Frontal cortex (tissue), 4 donors: ENCODE results near the gene SSTR1. TPM values are rescaled to one million over a fixed set of nuclear protein-coding genes. Genes with fewer than 3 reads are reported as not detected.

Experiments
- DNase-seq, 2 donors: peaks; one replicate each; pipeline ENCODE4 v3.0.0; 2012; ENCODE audit warnings: low spot score in 2 of 2
- FAIRE-seq: peaks from 2 replicates; lab custom pipeline; 2012; peaks lifted over from hg19 to GRCh38; lab: Jason Lieb, UNC
- total RNA-seq: library from RNA; depleted of rRNA; stranded (reverse); fragments of >200 nt; gene quantifications from one replicate; pipeline ENCODE4 v1.2.3, GENCODE V29; 2014
- donor health status: control.
- donor health status: control.
- donor health status: control.

Gene SSTR1
- total RNA-seq, 1 donor from 2014 or later: 8.2 TPM

DNA sequence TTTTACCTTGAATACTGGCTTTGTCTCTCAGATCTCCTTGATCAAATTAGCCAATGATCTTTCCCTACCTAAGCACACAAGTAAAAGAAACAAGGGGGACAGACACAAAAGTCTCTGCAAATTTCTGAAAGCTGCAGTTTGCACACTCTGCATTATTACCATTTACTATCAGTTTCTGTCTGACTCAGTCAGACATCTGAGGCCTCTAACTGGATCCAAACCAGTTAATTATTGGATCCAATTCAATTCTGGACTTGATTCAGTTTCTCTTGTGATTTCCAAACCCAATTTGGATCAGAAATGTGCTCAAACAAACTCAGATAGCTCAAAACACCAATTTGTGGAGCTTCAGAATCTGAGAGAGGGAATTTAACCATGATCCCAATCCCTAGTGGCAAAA is 16.6 kb downstream of the SSTR1 start:
- DNase-seq (no peak), FAIRE-seq (no peak)

DNA sequence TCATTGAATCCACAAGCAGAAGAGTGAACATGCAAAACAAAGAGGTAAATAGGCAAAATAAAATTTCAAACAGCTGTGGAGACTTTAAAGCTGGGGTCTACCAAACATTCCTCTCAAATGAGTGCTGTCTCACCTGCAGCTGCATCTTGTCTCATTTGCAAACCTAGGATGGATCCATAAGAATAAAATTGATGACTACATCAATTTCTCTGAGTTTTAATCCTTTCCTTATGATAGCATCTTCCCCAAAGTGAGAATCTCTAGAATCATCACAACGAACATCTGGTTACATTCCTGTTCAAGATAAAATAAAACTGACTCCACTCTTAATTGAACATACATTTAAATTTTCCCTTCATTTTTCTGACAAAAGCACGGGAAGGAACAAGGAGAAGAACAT is 18.2 kb downstream of the SSTR1 start:
- DNase-seq (no peak), FAIRE-seq (no peak)

DNA sequence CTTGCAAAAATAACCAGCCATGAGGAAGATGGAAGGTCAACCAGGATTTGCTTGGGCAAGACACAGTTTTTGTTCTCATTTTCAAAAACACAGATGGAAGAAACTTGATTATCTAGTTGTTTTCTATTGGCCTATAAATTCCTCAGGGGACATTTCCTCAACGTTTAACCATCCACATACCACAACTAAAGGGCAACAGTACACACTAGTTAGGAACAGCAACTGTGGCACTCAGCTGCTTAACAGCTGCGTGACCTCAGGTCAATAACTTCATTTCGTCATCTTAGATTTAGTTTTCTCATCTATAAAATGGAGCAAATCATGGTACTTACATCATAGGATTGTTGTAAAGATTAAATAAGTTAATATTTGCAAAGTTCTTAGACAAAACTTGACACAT is 18.7 kb downstream of the SSTR1 start:
- DNase-seq (no peak), FAIRE-seq (no peak)

DNA sequence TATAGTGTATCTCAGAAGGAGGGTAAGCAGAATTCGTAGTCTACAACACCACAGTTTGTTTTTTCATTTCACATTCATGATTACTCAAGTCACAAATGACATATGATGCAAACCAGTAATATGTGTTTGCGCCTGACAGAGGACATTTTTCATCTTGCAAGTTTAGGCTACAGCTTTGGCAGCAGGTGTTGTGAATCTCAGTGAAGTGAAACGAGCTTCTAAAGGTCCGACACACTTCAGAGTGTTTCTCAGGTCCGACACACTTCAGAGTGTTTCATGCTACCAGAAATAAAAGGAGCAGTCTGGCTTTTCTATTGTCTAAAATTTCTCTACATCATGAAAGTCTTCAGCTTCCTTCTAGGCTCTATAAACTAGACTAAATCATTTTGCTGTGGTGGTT is 25.5 kb downstream of the SSTR1 start:
- DNase-seq (no peak), FAIRE-seq (no peak)

DNA sequence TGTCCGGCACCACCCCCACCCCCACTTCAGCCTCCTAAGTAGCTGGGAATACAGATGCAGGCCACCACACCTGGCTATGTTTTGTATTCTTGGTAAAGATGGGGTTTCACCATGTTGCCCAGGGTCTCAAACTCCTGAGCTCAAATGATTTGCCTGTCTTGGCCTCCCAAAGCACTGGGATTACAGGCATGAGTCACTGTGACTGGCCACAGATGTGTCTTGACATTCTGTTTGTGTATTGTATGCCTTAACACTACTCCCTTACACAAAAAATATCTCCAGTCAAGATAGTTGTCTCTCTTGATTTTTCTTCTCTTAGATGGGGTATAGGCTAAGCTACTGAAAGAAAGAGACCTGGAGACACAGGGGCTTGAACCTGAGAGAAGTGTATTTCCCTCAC is 30.6 kb downstream of the SSTR1 start:
- no peak for FAIRE-seq
- DNase-seq: no peak

DNA sequence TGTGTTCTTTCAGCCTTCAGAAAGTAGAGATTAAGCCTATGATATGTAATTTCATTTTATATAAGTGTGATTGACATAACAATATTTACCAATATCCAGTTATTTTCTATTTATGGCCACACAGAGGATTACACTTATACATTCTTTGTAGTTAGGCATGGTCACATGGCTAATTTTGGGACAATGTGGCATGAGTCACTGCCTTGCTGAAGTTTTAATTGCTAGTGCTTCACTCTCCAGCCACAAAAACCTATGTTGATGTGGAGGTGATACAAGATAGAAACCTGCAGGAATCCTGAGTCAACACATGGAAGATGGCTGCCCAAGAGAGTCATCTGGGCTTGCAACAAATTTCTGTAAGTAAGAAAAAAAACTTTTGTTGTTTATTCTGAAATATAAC is 31.2 kb downstream of the SSTR1 start:
- no peak for DNase-seq
- FAIRE-seq: no peak

DNA sequence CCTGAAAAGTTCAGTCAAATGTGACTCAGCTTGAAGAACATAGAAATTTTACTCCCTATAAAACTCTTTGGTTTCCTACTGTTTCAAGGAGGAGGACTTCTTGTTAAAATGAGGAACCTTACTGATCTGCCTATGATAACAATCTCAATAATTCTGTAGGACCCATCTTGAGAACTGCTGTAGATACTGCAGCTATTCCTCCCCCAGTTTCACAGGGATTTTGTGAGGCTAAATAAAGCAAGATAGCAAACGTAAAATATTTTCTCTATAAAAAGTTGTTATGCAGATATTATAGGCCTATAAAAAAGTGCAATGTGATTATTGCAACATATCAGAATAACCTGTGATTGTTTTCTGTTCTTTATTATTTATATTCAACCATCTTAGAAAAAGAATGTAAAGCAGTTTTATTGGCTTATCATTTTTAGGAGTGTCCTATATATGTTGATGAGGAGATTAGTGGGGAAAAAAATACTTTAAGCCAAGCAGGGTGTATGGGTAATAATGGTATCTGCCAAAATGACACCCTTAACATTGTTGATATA is 36.1 kb downstream of the SSTR1 start:
- no peak for DNase-seq
- no peak for FAIRE-seq

DNA sequence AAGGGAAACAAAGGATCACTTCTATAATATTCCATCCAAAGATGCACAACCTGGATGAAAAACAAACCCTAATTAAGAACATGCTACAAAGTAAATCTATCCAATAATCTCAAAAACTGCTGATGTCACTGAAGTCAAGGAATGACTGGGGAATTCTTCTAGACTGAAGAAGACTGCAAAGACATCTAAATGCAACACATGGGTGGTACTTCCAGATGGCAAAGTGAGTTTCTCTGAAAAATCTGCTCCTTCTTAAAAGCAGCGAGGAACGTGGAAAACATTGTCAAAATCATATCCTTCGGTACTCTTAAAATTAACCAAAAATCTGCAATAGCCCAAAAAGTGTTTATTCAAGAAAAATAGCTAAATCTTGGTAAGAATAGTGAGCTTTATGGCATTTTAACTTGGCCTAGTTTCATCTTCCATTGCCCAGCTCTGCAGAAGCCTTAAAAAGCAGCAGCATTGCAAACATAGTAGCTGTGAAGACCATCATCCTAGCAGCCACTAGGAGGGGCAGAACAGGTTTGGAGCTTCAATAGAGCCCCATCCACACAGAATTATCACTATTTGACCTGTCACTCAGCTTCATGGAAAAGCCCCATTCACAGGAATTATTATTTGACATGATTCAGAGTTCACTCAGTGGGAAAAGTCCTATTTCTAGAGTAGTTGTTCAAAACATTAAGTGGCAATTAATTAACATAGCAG is 40.8 kb downstream of the SSTR1 start:
- DNase-seq (no peak), FAIRE-seq (no peak)

DNA sequence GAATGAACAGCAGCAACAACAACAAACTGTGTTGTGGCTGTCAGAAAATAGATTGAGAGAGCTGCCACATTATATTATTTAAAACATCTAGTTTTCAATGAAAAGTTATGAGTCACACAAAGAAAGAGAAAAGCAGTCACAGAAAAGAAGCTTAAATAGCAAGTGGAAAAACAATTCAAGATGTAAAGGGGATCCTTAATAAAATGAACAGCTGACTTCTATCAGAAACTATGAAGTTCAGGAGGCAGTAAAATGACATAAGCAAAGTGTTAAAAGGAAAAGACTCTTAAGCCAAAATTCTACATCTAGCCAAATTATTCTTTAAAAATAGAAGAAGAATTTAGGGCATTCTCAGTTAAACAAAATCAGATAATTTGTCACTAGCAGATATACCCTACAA is 42.6 kb downstream of the SSTR1 start:
- FAIRE-seq: no peak
- no peak for DNase-seq

DNA sequence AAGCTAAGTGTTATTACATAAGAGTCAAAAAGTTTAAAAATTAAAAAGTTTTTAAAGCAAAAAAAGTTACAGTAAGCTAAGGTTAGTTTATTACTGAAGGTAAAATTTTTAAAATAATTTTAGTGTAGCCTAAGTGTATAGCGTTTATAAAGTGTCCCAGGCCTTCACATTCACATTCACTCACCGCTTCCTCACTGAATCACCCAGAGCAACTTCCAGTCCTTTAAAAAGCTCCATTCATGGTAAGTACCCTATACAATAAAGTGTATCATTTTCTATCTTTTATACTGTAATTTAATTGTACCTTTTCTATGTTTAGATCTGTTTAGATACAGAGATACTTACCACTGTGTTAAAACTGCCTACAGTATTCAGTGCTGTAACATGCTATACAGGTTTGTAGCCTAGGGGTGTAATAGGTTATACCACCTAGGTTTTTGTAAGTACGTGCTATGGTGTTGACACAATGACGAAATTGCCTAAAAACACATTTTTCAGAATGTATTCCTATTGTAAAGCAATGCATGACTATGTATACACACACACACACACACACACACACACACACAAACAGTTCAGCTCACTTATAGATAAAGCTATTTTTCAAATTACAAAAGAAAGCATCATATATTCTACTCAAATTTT is 44.5 kb downstream of the SSTR1 start:
- DNase-seq: no peak
- no peak for FAIRE-seq

DNA sequence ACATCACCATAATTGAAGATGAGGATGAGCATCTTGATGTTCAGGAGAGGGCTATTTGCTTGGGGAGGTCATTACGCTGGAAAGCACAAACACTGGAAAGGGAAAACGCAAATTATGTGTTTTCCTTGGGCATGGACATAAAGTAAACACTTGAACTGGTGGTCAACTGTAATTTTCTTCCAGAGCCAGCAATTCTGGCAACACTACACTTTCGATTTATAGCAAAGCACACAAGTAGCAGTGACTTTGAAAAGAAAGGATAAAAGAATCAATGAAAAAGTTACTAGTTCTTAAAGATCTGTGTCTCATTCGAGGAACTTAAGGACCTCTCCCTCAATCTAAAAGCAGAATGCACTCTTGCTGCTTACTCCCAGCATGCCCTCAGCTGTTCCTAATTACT is 46.0 kb downstream of the SSTR1 start:
- no peak for FAIRE-seq
- no peak for DNase-seq

DNA sequence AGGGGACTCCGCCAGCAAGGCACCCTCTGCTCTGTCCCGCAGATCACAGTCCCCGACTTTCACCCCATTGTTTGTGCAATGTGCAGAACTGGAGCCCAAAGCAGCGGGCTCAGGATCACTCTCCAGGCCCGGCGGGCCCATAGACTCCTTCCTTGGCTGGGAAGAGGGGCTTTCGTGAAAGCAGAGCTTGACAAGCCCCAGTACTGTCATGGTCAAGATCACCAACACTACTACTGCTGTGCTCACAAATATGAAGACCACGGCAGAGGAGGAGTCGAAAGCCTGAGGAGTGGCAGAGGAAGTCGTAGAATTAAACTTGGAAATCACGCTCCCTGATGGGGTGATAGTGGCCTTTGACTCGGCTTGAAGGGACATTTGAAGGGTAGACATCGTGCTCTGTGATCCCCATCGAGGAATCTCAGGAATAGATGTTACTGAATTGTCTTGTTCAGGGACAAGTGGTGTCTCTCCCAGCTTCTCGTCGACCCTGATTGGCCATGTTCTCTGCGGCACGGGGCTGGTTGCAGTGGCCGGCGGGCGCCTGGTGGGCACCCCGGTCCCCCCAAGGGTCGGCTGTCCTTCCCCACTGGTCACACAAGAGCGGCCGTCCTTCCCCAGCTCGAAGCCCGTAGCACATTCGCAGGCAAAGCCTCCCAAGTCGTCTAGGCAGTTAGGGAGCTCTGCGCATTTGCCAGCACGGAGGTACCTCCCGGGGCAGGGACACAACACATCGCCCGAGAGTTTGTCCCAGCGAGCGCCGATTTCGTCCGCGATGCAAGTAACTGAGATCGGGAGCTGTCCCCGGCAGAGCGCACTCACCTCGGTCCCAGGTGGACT is 47.1 kb downstream of the SSTR1 start:
- FAIRE-seq (no peak), DNase-seq (peak in 1 of 2 donors; percentile 11)

DNA sequence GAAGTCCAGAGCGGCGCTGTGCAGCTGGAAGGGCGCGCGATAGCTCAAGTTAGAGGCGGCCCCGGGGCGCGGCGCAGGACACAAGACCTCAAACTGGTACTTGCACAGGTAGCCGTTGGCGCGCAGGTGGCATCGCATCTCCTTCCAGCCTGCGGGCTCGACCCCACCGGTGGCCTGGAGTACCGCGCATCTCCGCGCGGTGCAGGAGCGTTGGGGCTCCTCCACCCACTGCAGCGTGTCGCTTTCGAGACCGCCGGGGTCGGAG is 47.6 kb downstream of the SSTR1 start:
- no peak for FAIRE-seq
- DNase-seq: no peak

DNA sequence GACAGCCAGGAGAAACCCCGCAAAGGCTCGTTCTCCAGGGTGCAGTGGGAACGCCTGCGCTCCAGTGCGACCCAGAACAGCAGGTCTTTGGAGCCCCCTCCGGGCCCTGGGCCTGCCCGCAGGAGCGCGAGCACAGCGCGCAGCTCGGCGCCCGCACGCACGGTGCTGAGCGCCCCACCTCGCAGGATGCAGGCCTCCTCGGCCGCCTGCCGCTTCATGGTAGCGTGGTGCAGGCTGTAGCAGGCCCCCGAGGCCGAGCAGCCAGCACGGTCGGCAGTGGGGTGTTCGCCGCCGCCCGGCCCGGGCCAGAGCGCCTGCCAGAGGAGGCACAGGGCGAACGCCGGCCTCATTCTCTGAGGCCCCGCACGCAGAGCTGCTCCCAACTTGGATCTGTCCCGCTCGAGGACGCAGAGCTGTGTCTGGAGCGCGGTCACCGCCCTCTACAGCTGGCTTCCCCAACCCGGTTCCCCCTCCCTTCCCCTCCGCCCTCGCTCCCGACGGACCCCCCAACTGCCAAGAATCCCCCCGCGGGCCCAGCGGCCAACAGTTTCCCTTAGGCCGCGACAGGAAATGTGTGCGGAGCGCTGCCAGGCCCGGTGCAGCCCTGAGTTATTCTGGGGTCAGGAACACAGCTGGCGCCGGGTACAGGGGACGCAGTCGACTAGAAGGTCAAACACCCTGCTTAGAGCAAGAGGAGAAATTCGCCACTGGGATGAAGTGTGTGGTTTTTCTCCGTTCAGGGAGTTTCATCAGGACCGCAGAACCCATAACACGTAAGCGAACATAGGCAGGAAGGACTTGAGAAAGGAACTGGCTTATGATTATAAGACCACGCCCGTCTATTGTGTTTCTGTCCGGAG is 48.2 kb downstream of the SSTR1 start, which contains the start of gene CLEC14A:
Gene CLEC14A (minus strand): TSS at position 421 of the 860 bp plus-strand sequence. CDS start 71 bp downstream, at position 350.
- DNase-seq (peak in 1 of 2 donors; percentile 23), FAIRE-seq (no peak)

DNA sequence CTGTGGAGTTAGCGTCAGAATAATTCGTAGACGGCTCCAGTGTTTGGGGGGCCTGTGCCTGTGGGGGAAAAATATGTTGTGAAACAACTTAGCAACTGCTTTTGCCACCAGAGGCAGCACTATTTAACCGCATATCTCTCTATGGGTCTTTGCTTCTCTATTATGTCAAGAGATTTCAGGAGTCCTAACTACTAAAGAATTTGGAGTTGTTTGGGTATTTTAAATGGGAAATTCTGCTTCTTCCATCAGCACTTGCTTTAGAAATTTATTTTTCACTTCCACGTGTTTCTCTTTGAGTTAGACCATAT is 48.8 kb downstream of the SSTR1 start:
- FAIRE-seq: no peak
- DNase-seq: no peak

DNA sequence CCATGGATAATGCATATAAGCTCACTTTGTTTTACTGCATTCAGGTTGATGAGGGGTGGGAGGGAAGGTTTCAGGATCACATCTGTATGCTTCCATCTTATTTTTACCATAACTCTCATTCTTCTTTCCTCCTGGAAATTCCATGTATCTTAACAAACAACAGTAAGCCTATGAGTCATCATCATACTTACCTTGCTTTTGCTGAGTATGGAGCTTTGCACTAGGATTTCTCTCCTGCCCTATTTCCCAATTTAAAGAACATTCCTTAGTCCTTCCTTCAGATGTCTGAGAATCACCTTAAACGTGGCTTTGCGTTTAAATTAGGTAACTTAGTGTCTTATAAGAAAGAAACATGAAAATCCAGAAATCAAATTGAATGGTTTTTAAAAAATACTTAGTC is 49.8 kb downstream of the SSTR1 start:
- DNase-seq (no peak), FAIRE-seq (no peak)

DNA sequence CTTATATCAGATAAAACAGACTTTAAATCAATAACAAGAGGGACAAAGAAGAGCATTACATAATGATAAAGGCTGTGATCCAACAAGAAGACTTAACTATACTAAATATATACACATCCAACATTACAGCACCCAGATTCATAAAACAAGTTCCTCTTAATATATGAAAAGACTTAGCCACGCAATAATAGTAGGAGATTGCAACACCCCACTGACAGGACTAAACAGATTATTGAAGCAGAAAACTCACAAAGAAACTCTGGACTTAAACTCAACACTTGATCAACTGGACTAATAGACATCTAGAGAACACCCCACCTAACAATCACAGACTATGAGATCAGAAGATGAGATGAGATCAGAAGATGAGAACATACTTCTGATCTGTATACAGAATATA is 53.9 kb downstream of the SSTR1 start:
- DNase-seq: no peak
- no peak for FAIRE-seq
